Measurements from ENCODE around the gene MOV10L1. TPM values are rescaled to one million over a fixed set of nuclear protein-coding genes. Genes with fewer than 3 reads are reported as not detected.
"Not testable (repeated sequence)": the region's sequence is repeated elsewhere in the genome, so short reads cannot be mapped to it uniquely, and the experiment has no call there.

MOV10L1 gene
- total and polyA plus RNA-seq, 11 donors = 0.06 to 0.63 (median 0.13) TPM; not detected in 6

GRCh38 chr22:50146439-50147238, 56.8 kb downstream of the MOV10L1 start:
- WGBS, 4 donors = 34 to 42% (median 38%) methylated on average over 20 to 27 of the region's 27 CpGs
- intact Hi-C loops (cut with DNase I) = loop anchor here in 6 of 10 donors (2.0 to 10.0 kb wide), 5 partner anchors 61 to 222 kb away; partner anchors contain the start of gene PPP6R2 (in 1 of the 6)
- TF ChIP-seq POLR2A (IDR thresholded peaks at IDR 0.05) = no peak
- TF ChIP-seq, protein P1, sequence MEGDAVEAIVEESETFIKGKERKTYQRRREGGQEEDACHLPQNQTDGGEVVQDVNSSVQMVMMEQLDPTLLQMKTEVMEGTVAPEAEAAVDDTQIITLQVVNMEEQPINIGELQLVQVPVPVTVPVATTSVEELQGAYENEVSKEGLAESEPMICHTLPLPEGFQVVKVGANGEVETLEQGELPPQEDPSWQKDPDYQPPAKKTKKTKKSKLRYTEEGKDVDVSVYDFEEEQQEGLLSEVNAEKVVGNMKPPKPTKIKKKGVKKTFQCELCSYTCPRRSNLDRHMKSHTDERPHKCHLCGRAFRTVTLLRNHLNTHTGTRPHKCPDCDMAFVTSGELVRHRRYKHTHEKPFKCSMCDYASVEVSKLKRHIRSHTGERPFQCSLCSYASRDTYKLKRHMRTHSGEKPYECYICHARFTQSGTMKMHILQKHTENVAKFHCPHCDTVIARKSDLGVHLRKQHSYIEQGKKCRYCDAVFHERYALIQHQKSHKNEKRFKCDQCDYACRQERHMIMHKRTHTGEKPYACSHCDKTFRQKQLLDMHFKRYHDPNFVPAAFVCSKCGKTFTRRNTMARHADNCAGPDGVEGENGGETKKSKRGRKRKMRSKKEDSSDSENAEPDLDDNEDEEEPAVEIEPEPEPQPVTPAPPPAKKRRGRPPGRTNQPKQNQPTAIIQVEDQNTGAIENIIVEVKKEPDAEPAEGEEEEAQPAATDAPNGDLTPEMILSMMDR (IDR thresholded peaks at IDR 0.05) = peak; percentile 55 to 80 (median 70)
- ATAC-seq = peak; percentile 34 to 76 (median 61)
- peak in 4 of 5 donors; percentile 54 to 77 (median 64) for DNase-seq
- no peaks in the 10 kb centered on the region for H3K4me1 ChIP-seq
- H3K27me3 ChIP-seq = peaks cover 0 to 16% (median 4%) of the 10 kb centered on the region in 9 donors
- no peak overlapping the region for H3K27ac ChIP-seq
- no peaks in the 10 kb centered on the region for H3K9me3 ChIP-seq
- no peak overlapping the region for H3K4me3 ChIP-seq
- H3K36me3 ChIP-seq = no peaks in the 10 kb centered on the region

GRCh38 chr22:50147258-50148165, 57.7 kb downstream of the MOV10L1 start:
- not testable (repeated sequence) for H3K27ac ChIP-seq, H3K4me1 ChIP-seq, DNase-seq, H3K36me3 ChIP-seq, ATAC-seq, H3K9me3 ChIP-seq, H3K4me3 ChIP-seq
- intact Hi-C loops (cut with DNase I) = loop anchor here (2.0 to 10.0 kb wide), 6 partner anchors 59 to 223 kb away; partner anchors contain the start of gene PPP6R2 (in 1 of the 10)
- WGBS, 4 donors = 81 to 92% (median 88%) methylated on average over 15 to 16 of the region's 26 CpGs
- peaks cover 0 to 16% (median 0%) of the 10 kb centered on the region in 9 donors for H3K27me3 ChIP-seq

DNA sequence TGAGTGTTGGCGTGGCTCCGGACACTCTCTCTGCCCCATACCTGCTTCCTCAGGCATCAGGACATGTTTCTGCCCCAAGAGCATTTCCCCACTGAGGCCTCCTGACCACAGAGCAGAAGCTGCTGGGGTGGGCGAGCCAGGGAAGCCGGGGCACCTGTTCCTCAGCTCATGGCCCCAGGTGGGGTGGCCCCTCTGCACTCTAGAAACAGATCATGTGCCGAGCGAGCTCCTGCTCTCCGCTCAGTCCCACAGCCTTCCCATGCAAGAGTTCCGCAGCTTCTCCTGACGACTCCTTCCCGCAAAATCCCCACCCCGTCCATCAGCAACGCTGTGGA, 58.3 kb downstream of the MOV10L1 start:
- no peak for TF ChIP-seq POLR2A (IDR thresholded peaks at IDR 0.05)
- TF ChIP-seq, protein P1 (IDR thresholded peaks at IDR 0.05) = no peak
- Histone ChIP-seq H3K4me3 (no peak overlapping the region), H3K27ac (no peak overlapping the region), H3K4me1 (no peaks in the 10 kb centered on the region), H3K27me3 (peaks cover 0 to 12% (median 0%) of the 10 kb centered on the region in 9 donors), H3K9me3 (no peaks in the 10 kb centered on the region), H3K36me3 (no peaks in the 10 kb centered on the region)
- DNase-seq (no peak), ATAC-seq (no peak)
- intact Hi-C loops (cut with DNase I) = loop anchor here in 9 of 10 donors (2.0 to 10.0 kb wide), 6 partner anchors 59 to 223 kb away; partner anchors contain the start of gene PPP6R2 (in 1 of the 9)
- 85 to 93% (median 90%) methylated on average over 12 of the region's 12 CpGs for WGBS, 4 donors

DNA sequence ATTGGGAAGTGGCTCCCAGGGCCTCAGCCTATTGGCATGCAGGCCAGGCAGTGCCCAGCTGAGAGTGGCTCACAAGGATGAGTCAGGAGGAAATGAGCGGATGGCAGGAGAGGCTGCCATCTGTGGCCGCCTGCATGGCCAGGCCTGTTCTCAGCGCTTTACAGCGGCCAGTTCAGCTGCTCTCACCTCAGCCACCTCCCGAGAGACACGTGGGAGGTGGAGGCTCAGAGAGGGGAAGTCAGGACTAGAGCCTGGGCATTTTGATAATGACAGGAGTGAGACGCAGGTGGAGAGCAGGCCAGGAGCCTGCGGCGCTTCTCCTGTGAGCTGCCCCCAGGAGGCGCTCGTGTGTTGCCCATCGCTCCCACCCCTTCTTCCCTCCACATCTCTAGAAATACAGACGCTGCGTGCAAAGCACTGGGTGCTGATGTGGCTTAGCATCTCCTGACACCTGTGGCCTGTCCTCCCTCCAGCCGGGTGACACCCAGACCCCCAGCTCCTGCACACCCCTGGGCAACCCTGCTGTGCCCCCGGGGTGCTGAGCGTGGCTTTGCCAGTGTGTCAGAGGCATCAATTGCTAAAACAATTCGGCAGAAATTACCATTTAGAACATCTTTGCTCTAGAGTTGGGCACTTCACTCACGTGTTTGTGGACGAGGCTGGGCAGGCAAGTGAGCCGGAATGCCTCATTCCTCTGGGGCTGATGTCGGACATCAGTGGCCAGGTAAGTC, 59.4 kb downstream of the MOV10L1 start:
- intact Hi-C loops (cut with DNase I) = loop anchor here in 9 of 10 donors (1.0 to 10.0 kb wide), 7 partner anchors 58 to 224 kb away; partner anchors contain the start of gene PPP6R2 (in 1 of the 9)
- Histone ChIP-seq H3K36me3 (no peaks in the 10 kb centered on the region), H3K4me3 (no peak overlapping the region), H3K27ac (no peak overlapping the region), H3K27me3 (peaks cover 0 to 12% (median 0%) of the 10 kb centered on the region in 9 donors), H3K4me1 (no peaks in the 10 kb centered on the region), H3K9me3 (no peaks in the 10 kb centered on the region)
- ATAC-seq (peak; percentile 19 to 83 (median 78)), DNase-seq (peak in 4 of 5 donors; percentile 32 to 77 (median 54))
- WGBS, 4 donors = 35 to 48% (median 41%) methylated on average over 22 of the region's 22 CpGs
- TF ChIP-seq POLR2A (IDR thresholded peaks at IDR 0.05) = no peak
- TF ChIP-seq, protein P1 (IDR thresholded peaks at IDR 0.05) = peak; percentile 53 to 88 (median 66)

Data from heart left ventricle (tissue), 16 donors.